IPS-18c (cell line): Measurements from ENCODE around the gene GATA5.

Experiments
- H3K4me3 ChIP-seq: 2 replicates; pipeline ENCODE4 v1.7.0; 2013; ENCODE audit warnings: low read depth, mild to moderate bottlenecking, low read length, moderate library complexity; ENCODE audit not compliant: insufficient read depth
- H3K9me3 ChIP-seq: one replicate; pipeline ENCODE4 v1.6.1; 2013; ENCODE audit warnings: mild to moderate bottlenecking, low read length, moderate library complexity; ENCODE audit not compliant: control insufficient read depth, insufficient read depth

The GATA5 gene

GRCh38 chr20:62507323-62507722, 31.5 kb upstream of the GATA5 start:
- no peak overlapping the region for H3K4me3 ChIP-seq
- H3K9me3 ChIP-seq: no peaks in the 10 kb centered on the region

- no peak overlapping the region for H3K4me3 ChIP-seq
- no peaks in the 10 kb centered on the region for H3K9me3 ChIP-seq
These were observed 31.0 kb upstream of the GATA5 start for GRCh38 chr20:62506791-62507190.

- no peaks in the 10 kb centered on the region for H3K9me3 ChIP-seq
- no peak overlapping the region for H3K4me3 ChIP-seq
These were observed 30.3 kb upstream of the GATA5 start for GRCh38 chr20:62506087-62506486.

GRCh38 chr20:62505337-62506045, 29.7 kb upstream of the GATA5 start:
- no peaks in the 10 kb centered on the region for H3K9me3 ChIP-seq
- H3K4me3 ChIP-seq: no peak overlapping the region

GRCh38 chr20:62504323-62504722, 28.5 kb upstream of the GATA5 start:
- Histone ChIP-seq H3K9me3 (no peaks in the 10 kb centered on the region), H3K4me3 (no peak overlapping the region)

- no peaks in the 10 kb centered on the region for H3K9me3 ChIP-seq
- H3K4me3 ChIP-seq: no peak overlapping the region
These were observed 27.8 kb upstream of the GATA5 start for GRCh38 chr20:62503401-62504178.

- Histone ChIP-seq H3K9me3 (no peaks in the 10 kb centered on the region), H3K4me3 (no peak overlapping the region)
These were observed 26.8 kb upstream of the GATA5 start for GRCh38 chr20:62502496-62503095.

- no peaks in the 10 kb centered on the region for H3K9me3 ChIP-seq
- no peak overlapping the region for H3K4me3 ChIP-seq
These were observed 26.2 kb upstream of the GATA5 start for GRCh38 chr20:62501801-62502495.

GRCh38 chr20:62500237-62500864, 24.6 kb upstream of the GATA5 start:
- peak overlapping the region; percentile 1; the same call in 1 of the 2 replicates for H3K4me3 ChIP-seq
- no peaks in the 10 kb centered on the region for H3K9me3 ChIP-seq

- H3K4me3 ChIP-seq: no peak overlapping the region
- no peaks in the 10 kb centered on the region for H3K9me3 ChIP-seq
These were observed 24.0 kb upstream of the GATA5 start for GRCh38 chr20:62499758-62500236.

GRCh38 chr20:62498874-62499273, 23.1 kb upstream of the GATA5 start:
- no peak overlapping the region for H3K4me3 ChIP-seq
- H3K9me3 ChIP-seq: peaks cover 2% of the 10 kb centered on the region

- Histone ChIP-seq H3K9me3 (peaks cover 2% of the 10 kb centered on the region), H3K4me3 (no peak overlapping the region)
These were observed 20.9 kb upstream of the GATA5 start for GRCh38 chr20:62496568-62497218.

- Histone ChIP-seq H3K4me3 (no peak overlapping the region), H3K9me3 (peaks cover 2% of the 10 kb centered on the region)
These were observed 20.2 kb upstream of the GATA5 start for GRCh38 chr20:62495749-62496567.

- H3K9me3 ChIP-seq: peaks cover 2% of the 10 kb centered on the region
- H3K4me3 ChIP-seq: no peak overlapping the region; the same call in 1 of the 2 replicates
These were observed 19.4 kb upstream of the GATA5 start for GRCh38 chr20:62494980-62495748.

- H3K4me3 ChIP-seq: no peak overlapping the region
- H3K9me3 ChIP-seq: peaks cover 2% of the 10 kb centered on the region
These were observed 18.7 kb upstream of the GATA5 start for GRCh38 chr20:62494537-62494936.
